Thoracic aorta (tissue), 2 donors: Measurements from ENCODE around the gene PSAP. TPM values are rescaled to one million over a fixed set of nuclear protein-coding genes. Genes with fewer than 3 reads are reported as not detected.

Experiments
- ATAC-seq: fragments of 150-250 bp; one replicate; pipeline ENCODE4 v1.8.0; 2017; ENCODE audit warnings: low read depth; ENCODE audit not compliant: insufficient number of reproducible peaks, low FRiP score
- DNase-seq: peaks from one replicate; pipeline ENCODE4 v3.0.0-alpha.2; 2020; ENCODE audit warnings: low spot score
- H3K27ac ChIP-seq, 2 donors: fragments of 200-600 bp; sonication (generic); 1 replicate in 1 of 2; 2 replicates in 1 of 2; pipeline ENCODE4 v1.5.1; 2016; ENCODE audit warnings: mild to moderate bottlenecking in 2 of 2, moderate library complexity in 2 of 2
- H3K27me3 ChIP-seq: fragments of 200-600 bp; sonication (generic); replicated peaks from 2 replicates; pipeline ENCODE4 v1.6.0; 2016; ENCODE audit warnings: mild to moderate bottlenecking; ENCODE audit not compliant: insufficient read depth
- H3K36me3 ChIP-seq: fragments of 200-600 bp; sonication (generic); one replicate; pipeline ENCODE4 v1.5.1; 2016
- H3K4me1 ChIP-seq, 2 donors: fragments of 200-600 bp; sonication (generic); 1 replicate in 1 of 2; 2 replicates in 1 of 2; pipeline versions ENCODE4 v1.5.1 to v1.6.0; 2016; ENCODE audit warnings: low read depth in 2 of 2, mild to moderate bottlenecking in 1 of 2; ENCODE audit not compliant: control insufficient read depth in 1 of 2
- H3K4me3 ChIP-seq: fragments of 200-600 bp; sonication (generic); 2 replicates; pipeline ENCODE4 v1.5.1; 2016; ENCODE audit warnings: mild to moderate bottlenecking
- H3K9me3 ChIP-seq: fragments of 200-600 bp; sonication (generic); 2 replicates; pipeline ENCODE4 v1.5.1; 2016
- CTCF ChIP-seq: fragments of 200-600 bp; sonication (generic); IDR thresholded peaks from one replicate; pipeline ENCODE4 v1.5.1; 2019; ENCODE audit warnings: antibody characterized with exemption
- total RNA-seq, 2 donors: library from RNA; depleted of rRNA; stranded (reverse); fragments of >200 nt; gene quantifications; one replicate each; pipeline versions ENCODE4 v1.1.0 to v1.2.3, GENCODE V29; 2016

Gene PSAP
- total RNA-seq, 2 donors from 2014 or later, result 1,091 to 1,135 TPM

- Histone ChIP-seq H3K27me3 (no peaks in the 10 kb centered on the region), H3K36me3 (no peaks in the 10 kb centered on the region), H3K27ac (no peak overlapping the region), H3K9me3 (no peaks in the 10 kb centered on the region), H3K4me1 (no peaks in the 10 kb centered on the region), H3K4me3 (no peak overlapping the region)
- DNase-seq (no peak), ATAC-seq (no peak)
- TF ChIP-seq CTCF, result no peak
Observed at GRCh38 chr10:71789871-71790270, 61.2 kb downstream of the PSAP start.

GRCh38 chr10:71788954-71789353, 62.1 kb downstream of the PSAP start:
- DNase-seq, result no peak
- Histone ChIP-seq H3K4me3 (no peak overlapping the region), H3K27ac (no peak overlapping the region), H3K27me3 (no peaks in the 10 kb centered on the region), H3K9me3 (no peaks in the 10 kb centered on the region), H3K4me1 (no peaks in the 10 kb centered on the region), H3K36me3 (no peaks in the 10 kb centered on the region)
- no peak for TF ChIP-seq CTCF
- ATAC-seq, result no peak

- Histone ChIP-seq H3K27ac (no peak overlapping the region), H3K9me3 (no peaks in the 10 kb centered on the region), H3K27me3 (no peaks in the 10 kb centered on the region), H3K4me1 (peaks cover 0 to 3% of the 10 kb centered on the region in 2 donors), H3K4me3 (no peak overlapping the region), H3K36me3 (no peaks in the 10 kb centered on the region)
- ATAC-seq (no peak), DNase-seq (no peak)
- no peak for TF ChIP-seq CTCF
Observed at GRCh38 chr10:71784679-71785272, 66.3 kb downstream of the PSAP start.

- Histone ChIP-seq H3K9me3 (no peaks in the 10 kb centered on the region), H3K36me3 (no peaks in the 10 kb centered on the region), H3K4me1 (peaks cover 0 to 3% of the 10 kb centered on the region in 2 donors), H3K4me3 (no peak overlapping the region), H3K27me3 (no peaks in the 10 kb centered on the region), H3K27ac (no peak overlapping the region)
- TF ChIP-seq CTCF, result no peak
- DNase-seq (no peak), ATAC-seq (no peak)
Observed at GRCh38 chr10:71783917-71784678, 67.0 kb downstream of the PSAP start.

- no peak overlapping the region for H3K27ac ChIP-seq
- H3K4me3 ChIP-seq, result no peak overlapping the region
- no peak for ATAC-seq
- TF ChIP-seq CTCF, result no peak
- DNase-seq, result no peak
- H3K4me1 ChIP-seq, result peaks cover 0 to 3% of the 10 kb centered on the region in 2 donors
- H3K27me3 ChIP-seq, result no peaks in the 10 kb centered on the region
- H3K36me3 ChIP-seq, result no peaks in the 10 kb centered on the region
- no peaks in the 10 kb centered on the region for H3K9me3 ChIP-seq
Observed at GRCh38 chr10:71782917-71783490, 68.0 kb downstream of the PSAP start.
